Pons (tissue), 1 donor: Measurements from ENCODE around the gene IDI1.
"Not testable (repeated sequence)": the region's sequence is repeated elsewhere in the genome, so short reads cannot be mapped to it uniquely, and the experiment has no call there.

ENCODE experiments used
- DNase-seq: peaks from one replicate; pipeline ENCODE4 v3.0.0-alpha.2; 2016; ENCODE audit warnings: low spot score

IDI1 gene

GRCh38 chr10:1034758-1035157 lies 14.2 kb downstream of the IDI1 start:
- DNase-seq = peak; percentile 94

- no peak for DNase-seq
These were observed 15.3 kb downstream of the IDI1 start for GRCh38 chr10:1033601-1034000.

- no peak for DNase-seq
These were observed 19.1 kb downstream of the IDI1 start for GRCh38 chr10:1029838-1030237.

- no peak for DNase-seq
These were observed 22.3 kb downstream of the IDI1 start for GRCh38 chr10:1026578-1026977.

GRCh38 chr10:1025683-1026082 lies 23.2 kb downstream of the IDI1 start, which contains the start of gene IDI2:
Gene IDI2 (minus strand): TSS chr10:1025859. CDS start chr10:1024723, 1,136 bp downstream.
- no peak for DNase-seq

GRCh38 chr10:1024103-1024502 lies 24.8 kb downstream of the IDI1 start:
- DNase-seq = no peak

GRCh38 chr10:1022413-1022812 lies 26.5 kb downstream of the IDI1 start:
- DNase-seq = peak; percentile 87

GRCh38 chr10:1020958-1021357 lies 28.0 kb downstream of the IDI1 start:
- DNase-seq = no peak

GRCh38 chr10:1020460-1020859 lies 28.5 kb downstream of the IDI1 start:
- DNase-seq = no peak

- DNase-seq = no peak
These were observed 29.6 kb downstream of the IDI1 start for GRCh38 chr10:1019362-1019761.

GRCh38 chr10:1015688-1016087 lies 33.2 kb downstream of the IDI1 start:
- DNase-seq = no peak

GRCh38 chr10:1011696-1012095 lies 37.2 kb downstream of the IDI1 start:
- DNase-seq = no peak

- no peak for DNase-seq
These were observed 38.2 kb downstream of the IDI1 start for GRCh38 chr10:1010703-1011102.

- DNase-seq = not testable (repeated sequence)
These were observed 39.0 kb downstream of the IDI1 start for GRCh38 chr10:1009947-1010346.

GRCh38 chr10:1009071-1009494 lies 39.8 kb downstream of the IDI1 start:
- DNase-seq = no peak

GRCh38 chr10:1007583-1007982 lies 41.3 kb downstream of the IDI1 start:
- no peak for DNase-seq

GRCh38 chr10:1006573-1006972 lies 42.3 kb downstream of the IDI1 start:
- no peak for DNase-seq

GRCh38 chr10:1003884-1004670 lies 44.8 kb downstream of the IDI1 start:
- DNase-seq = no peak

- DNase-seq = no peak
These were observed 46.4 kb downstream of the IDI1 start for GRCh38 chr10:1002425-1003006.

GRCh38 chr10:997266-998022 lies 51.5 kb downstream of the IDI1 start:
- DNase-seq = no peak

GRCh38 chr10:996031-996430 lies 52.9 kb downstream of the IDI1 start:
- DNase-seq = no peak

- DNase-seq = no peak
These were observed 53.4 kb downstream of the IDI1 start for GRCh38 chr10:995559-995926.
